Panc1 (cell line): ENCODE data around the gene MCF2L. TPM values are rescaled to one million over a fixed set of nuclear protein-coding genes. Genes with fewer than 3 reads are reported as not detected.

Experiments used
- ATAC-seq: fragments of 200-7000 bp; cut with Tn5 transposase; 2 replicates; pipeline ENCODE4 v1.9.1; 2020; ENCODE audit warnings: mild to moderate bottlenecking, moderate library complexity
- BruUV-seq: library from RNA; stranded (reverse); fragments of 400-500 nt; replicated peaks from 2 replicates; lab custom pipeline; 2021; lab: Mats Ljungman, UMichigan
- CTCF ChIA-PET: fragments of 300-600 bp; sonication (Branson Sonifier 250); formaldehyde crosslinking; loops from one replicate; lab custom pipeline; 2022; ENCODE audit warnings: antibody characterized with exemption; lab: Charles Lee
- POLR2A ChIA-PET: fragments of 300-600 bp; sonication (Branson Sonifier 250); formaldehyde crosslinking; loops from one replicate; lab custom pipeline; 2022; ENCODE audit warnings: antibody characterized with exemption; lab: Charles Lee
- DNase-seq: peaks from one replicate; pipeline ENCODE4 v3.0.0-alpha.2; 2010; ENCODE audit warnings: low read depth, low spot score
- H3K27ac ChIP-seq: 2 replicates; pipeline ENCODE4 v1.5.1; 2011; ENCODE audit warnings: mild to moderate bottlenecking, low read length, inconsistent platforms
- H3K27me3 ChIP-seq: fragments of 200-500 bp; sonication (Bioruptor generic); 2 replicates; pipeline ENCODE4 v1.6.0; 2014; ENCODE audit warnings: low read length, inconsistent platforms; ENCODE audit not compliant: control insufficient read depth, insufficient read depth
- H3K36me3 ChIP-seq: fragments of 200-500 bp; sonication (Bioruptor generic); 2 replicates; pipeline ENCODE4 v1.5.1; 2014; ENCODE audit warnings: inconsistent platforms, mild to moderate bottlenecking, low read length, moderate library complexity; ENCODE audit not compliant: control insufficient read depth, insufficient read depth
- H3K4me1 ChIP-seq: 2 replicates; pipeline ENCODE4 v1.5.1; 2011; ENCODE audit warnings: inconsistent platforms, mild to moderate bottlenecking, low read length, moderate library complexity; ENCODE audit not compliant: control insufficient read depth, insufficient read depth
- H3K4me3 ChIP-seq, 2 experiments: 2 replicates each; pipeline ENCODE4 v1.5.1; 2011 to 2012; ENCODE audit warnings: low read depth in 2 of 2, low read length in 2 of 2, mild to moderate bottlenecking in 2 of 2, inconsistent platforms in 1 of 2, moderate library complexity in 1 of 2
- H3K9me3 ChIP-seq: fragments of 200-500 bp; sonication (Bioruptor generic); 2 replicates; pipeline ENCODE4 v1.5.1; 2014; ENCODE audit warnings: low read depth, mild to moderate bottlenecking, inconsistent platforms, low read length, moderate library complexity; ENCODE audit not compliant: control insufficient read depth, insufficient read depth
- CTCF ChIP-seq: fragments of 450-650 bp; IDR thresholded peaks from 2 replicates; pipeline ENCODE4 v1.5.1; 2017; ENCODE audit warnings: mild to moderate bottlenecking
- POLR2AphosphoS5 ChIP-seq: IDR thresholded peaks from 2 replicates; pipeline ENCODE4 v1.6.1; 2012; ENCODE audit warnings: mild to moderate bottlenecking, low read depth, low read length, moderate library complexity
- REST ChIP-seq, 2 experiments: IDR thresholded peaks; 2 replicates each; pipeline ENCODE4 v1.6.1; 2011 to 2012; ENCODE audit warnings: low read depth in 2 of 2, control low read depth in 1 of 2, low read length in 1 of 2, mild to moderate bottlenecking in 1 of 2, moderate library complexity in 1 of 2; ENCODE audit not compliant: insufficient read depth in 1 of 2
- SIN3A ChIP-seq: IDR thresholded peaks from 2 replicates; pipeline ENCODE4 v1.6.1; 2012; ENCODE audit warnings: low read depth, mild to moderate bottlenecking, low read length, moderate library complexity, borderline replicate concordance; ENCODE audit not compliant: insufficient read depth
- TCF7L2 ChIP-seq: IDR thresholded peaks from 2 replicates; pipeline ENCODE4 v1.6.1; 2011; ENCODE audit warnings: mild to moderate bottlenecking, low read depth, low read length, inconsistent platforms
- in situ Hi-C: cut with HindIII; loops from 2 replicates; pipeline ENCODE4 v1.10.0; 2016; ENCODE audit warnings: low sequenced_read_pairs, low pct_unique_long_range_greater_than_20kb
- intact Hi-C: fragments of 100-400 bp; cut with micrococcal nuclease; formaldehyde crosslinking; loops from one replicate; pipeline ENCODE4 v1.10.0; 2022; ENCODE audit not compliant: unreplicated experiment
- total RNA-seq: library from RNA; stranded (reverse); gene quantifications from one replicate; pipeline ENCODE4 v1.2.1, GENCODE V29; 2021; ENCODE audit not compliant: unreplicated experiment

The MCF2L gene
- total RNA-seq, 1 experiment from 2014 or later: 0.57 TPM

- POLR2A ChIA-PET: no interaction called here
- BruUV-seq: no TSS peak
- no peak overlapping the region for H3K4me3 ChIP-seq
- no peaks in the 10 kb centered on the region for H3K9me3 ChIP-seq
- no peak overlapping the region for H3K27ac ChIP-seq
- in situ Hi-C loops: no loop called here
- ATAC-seq (no peak), DNase-seq (no peak)
- no peaks in the 10 kb centered on the region for H3K4me1 ChIP-seq
- CTCF ChIA-PET: no interaction called here
- TF ChIP-seq SIN3A (no peak), REST (IDR thresholded peaks at IDR 0.05; ENCODE audit: insufficient read depth in 1 of 2, low read depth in 2 of 2, low read length in 1 of 2) (no peak), POLR2AphosphoS5 (no peak), CTCF (no peak), TCF7L2 (no peak)
- H3K36me3 ChIP-seq: no peaks in the 10 kb centered on the region
- intact Hi-C loops: no loop called here
- H3K27me3 ChIP-seq: no peaks in the 10 kb centered on the region
Observed at GRCh38 chr13:112994084-112994780, 25.2 kb downstream of the MCF2L start.

GRCh38 chr13:112994781-112995355 lies 25.9 kb downstream of the MCF2L start:
- TF ChIP-seq POLR2AphosphoS5 (no peak), CTCF (no peak)
- intact Hi-C loops: no loop called here
- Histone ChIP-seq H3K27me3 (no peaks in the 10 kb centered on the region), H3K27ac (no peak overlapping the region), H3K4me1 (no peaks in the 10 kb centered on the region), H3K4me3 (no peak overlapping the region), H3K9me3 (no peaks in the 10 kb centered on the region), H3K36me3 (no peaks in the 10 kb centered on the region)
- BruUV-seq: no TSS peak
- no peak for ATAC-seq
- CTCF ChIA-PET: no interaction called here
- DNase-seq: no peak
- in situ Hi-C loops: no loop called here
- POLR2A ChIA-PET: no interaction called here
